Vagina (tissue), 2 donors: ENCODE data around the gene ILF3. TPM values are rescaled to one million over a fixed set of nuclear protein-coding genes. Genes with fewer than 3 reads are reported as not detected.

Source experiments
- DNase-seq, 2 donors: peaks; one replicate each; pipeline ENCODE4 v3.0.0-alpha.2; 2017; ENCODE audit errors: extremely low spot score in 2 of 2
- H3K27ac ChIP-seq: fragments of 200-600 bp; sonication (generic); one replicate; pipeline ENCODE4 v1.5.1; 2019
- H3K27me3 ChIP-seq: fragments of 200-600 bp; sonication (generic); one replicate; pipeline ENCODE4 v1.5.1; 2019
- H3K36me3 ChIP-seq, 2 donors: fragments of 200-600 bp; sonication (generic); one replicate each; pipeline ENCODE4 v1.5.1; 2017 to 2019
- H3K4me1 ChIP-seq: fragments of 200-600 bp; sonication (generic); one replicate; pipeline ENCODE4 v1.5.1; 2019
- H3K4me3 ChIP-seq, 2 donors: fragments of 200-600 bp; sonication (generic); 1 replicate in 1 of 2; 2 replicates in 1 of 2; pipeline ENCODE4 v1.5.1; 2016 to 2019
- H3K9me3 ChIP-seq: fragments of 200-600 bp; sonication (generic); one replicate; pipeline ENCODE4 v1.5.1; 2019
- POLR2A ChIP-seq, 2 donors: fragments of 450-650 bp; IDR thresholded peaks; one replicate each; pipeline ENCODE4 v1.6.1; 2017; ENCODE audit warnings: antibody characterized with exemption in 2 of 2, mild to moderate bottlenecking in 2 of 2, moderate library complexity in 2 of 2
- POLR2AphosphoS5 ChIP-seq, 2 donors: sonication (generic); formaldehyde crosslinking; IDR thresholded peaks; one replicate each; pipeline ENCODE4 v1.9.0; 2017; ENCODE audit warnings: antibody characterized with exemption in 2 of 2, mild to moderate bottlenecking in 2 of 2, low read depth in 1 of 2; ENCODE audit not compliant: insufficient read depth in 1 of 2
- intact Hi-C: fragments of 100-400 bp; cut with DNase I; formaldehyde crosslinking; loops from one replicate; pipeline ENCODE4 v1.15.1; 2023
- total RNA-seq: library from RNA; depleted of rRNA; stranded (reverse); fragments of >200 nt; gene quantifications from one replicate; pipeline ENCODE4 v1.2.3, GENCODE V29; 2016
- TF ChIP-seq, protein P1 (sequence below), 3 experiments: fragments of 450-650 bp in 2 of 3; fragments of 200-600 bp in 1 of 3; sonication (generic) in 1 of 3; IDR thresholded peaks; one replicate each; pipeline ENCODE4 v1.5.1; 2017 to 2019; ENCODE audit warnings: antibody characterized with exemption in 3 of 3, mild to moderate bottlenecking in 2 of 3, moderate library complexity in 2 of 3

Gene ILF3
- total RNA-seq: 125 TPM

DNA sequence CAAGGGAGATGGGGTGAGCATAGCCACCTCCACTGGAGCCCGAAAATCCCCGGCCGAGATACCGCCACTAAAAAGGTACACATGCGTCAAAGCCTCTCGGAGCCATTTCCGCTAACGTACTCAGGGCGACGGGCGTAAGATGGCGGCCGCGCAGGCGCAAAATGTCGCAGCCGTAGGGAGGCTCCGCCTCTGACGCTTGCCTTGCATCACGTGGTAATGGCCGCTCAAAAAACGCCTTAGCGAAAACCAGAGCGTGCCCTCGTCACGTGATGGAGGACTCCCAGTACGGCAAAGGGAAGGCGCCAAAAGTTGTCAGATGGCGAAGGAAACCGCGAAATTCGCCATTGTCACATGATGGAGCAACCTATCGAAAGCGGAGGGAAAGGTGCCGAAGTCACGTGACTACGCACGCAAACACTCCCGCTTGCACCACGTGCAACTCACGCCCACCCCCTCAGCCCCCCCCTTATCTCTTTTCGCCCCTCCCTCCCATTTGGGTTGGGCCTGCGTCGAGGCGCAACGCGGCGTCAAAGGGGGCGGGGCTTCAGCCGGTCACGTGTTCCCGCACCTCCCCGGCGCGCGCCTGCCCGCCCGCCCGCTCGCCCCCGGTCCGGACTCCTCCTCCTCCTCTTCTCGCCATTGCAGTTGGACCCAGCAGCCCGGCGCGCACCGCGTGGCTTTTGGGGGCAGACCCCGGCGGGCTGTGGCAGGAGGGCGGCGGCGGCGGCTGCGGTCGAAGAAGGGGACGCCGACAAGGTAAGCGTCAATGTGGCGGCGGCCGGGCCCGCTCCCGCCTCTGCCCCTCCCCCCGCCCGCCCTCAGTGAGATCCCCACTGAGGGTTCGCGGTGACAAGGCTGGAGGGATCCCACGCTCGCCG is at the start of gene ILF3:
TSS of gene ILF3 (plus strand) at position 615 of the 878 bp plus-strand sequence. CDS start 16,260 bp downstream, outside the sequence.
- H3K4me1 ChIP-seq: peaks cover 54% of the 10 kb centered on the region
- intact Hi-C loops: no loop called here
- peak within 1 kb of the TSS; percentile 67 to 91 for H3K4me3 ChIP-seq
- peak within 1 kb of the TSS; percentile 94 for H3K27ac ChIP-seq
- H3K36me3 ChIP-seq: no peaks in the 10 kb centered on the region
- TF ChIP-seq POLR2AphosphoS5 (IDR thresholded peaks at IDR 0.05; ENCODE audit: insufficient read depth in 1 of 2, low read depth in 1 of 2): peak; percentile 99 to 100
- TF ChIP-seq, protein P1, sequence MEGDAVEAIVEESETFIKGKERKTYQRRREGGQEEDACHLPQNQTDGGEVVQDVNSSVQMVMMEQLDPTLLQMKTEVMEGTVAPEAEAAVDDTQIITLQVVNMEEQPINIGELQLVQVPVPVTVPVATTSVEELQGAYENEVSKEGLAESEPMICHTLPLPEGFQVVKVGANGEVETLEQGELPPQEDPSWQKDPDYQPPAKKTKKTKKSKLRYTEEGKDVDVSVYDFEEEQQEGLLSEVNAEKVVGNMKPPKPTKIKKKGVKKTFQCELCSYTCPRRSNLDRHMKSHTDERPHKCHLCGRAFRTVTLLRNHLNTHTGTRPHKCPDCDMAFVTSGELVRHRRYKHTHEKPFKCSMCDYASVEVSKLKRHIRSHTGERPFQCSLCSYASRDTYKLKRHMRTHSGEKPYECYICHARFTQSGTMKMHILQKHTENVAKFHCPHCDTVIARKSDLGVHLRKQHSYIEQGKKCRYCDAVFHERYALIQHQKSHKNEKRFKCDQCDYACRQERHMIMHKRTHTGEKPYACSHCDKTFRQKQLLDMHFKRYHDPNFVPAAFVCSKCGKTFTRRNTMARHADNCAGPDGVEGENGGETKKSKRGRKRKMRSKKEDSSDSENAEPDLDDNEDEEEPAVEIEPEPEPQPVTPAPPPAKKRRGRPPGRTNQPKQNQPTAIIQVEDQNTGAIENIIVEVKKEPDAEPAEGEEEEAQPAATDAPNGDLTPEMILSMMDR (IDR thresholded peaks at IDR 0.05): no peak
- peak in 1 of 2 donors; percentile 98 for TF ChIP-seq POLR2A (IDR thresholded peaks at IDR 0.05)
- no peaks in the 10 kb centered on the region for H3K27me3 ChIP-seq
- H3K9me3 ChIP-seq: no peaks in the 10 kb centered on the region
- DNase-seq: peak; percentile 99 to 100

DNA sequence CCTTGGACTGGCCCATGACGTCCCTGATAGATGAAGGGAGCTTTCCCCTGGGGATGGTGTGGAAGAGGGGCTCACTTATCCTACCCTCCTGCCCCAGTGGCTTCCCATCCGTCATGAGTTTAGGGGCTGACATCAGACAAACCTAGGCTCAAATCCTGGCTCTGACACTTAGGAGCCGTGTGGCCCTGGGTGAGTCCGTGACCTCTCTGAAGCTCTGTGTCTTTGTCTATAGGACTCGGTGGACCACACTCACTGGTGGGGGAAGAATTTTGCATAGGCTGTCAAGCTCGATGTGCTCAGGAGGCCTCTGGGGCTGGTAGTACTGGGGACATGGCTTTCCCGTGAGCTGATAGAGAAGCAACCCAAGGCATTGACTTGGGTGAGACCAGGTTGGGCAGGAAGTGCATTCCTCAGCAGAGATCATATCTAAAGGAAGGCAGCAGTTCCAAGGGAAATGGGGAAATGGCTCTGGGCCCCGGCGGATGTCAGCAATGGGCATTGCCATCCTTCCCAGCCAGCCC is 49.6 kb upstream of the ILF3 start:
- Histone ChIP-seq H3K36me3 (no peaks in the 10 kb centered on the region), H3K27ac (peak overlapping the region; percentile 91), H3K9me3 (no peaks in the 10 kb centered on the region), H3K27me3 (no peaks in the 10 kb centered on the region), H3K4me3 (peak overlapping the region; percentile 84 to 94), H3K4me1 (peaks cover 32% of the 10 kb centered on the region)
- no peak for DNase-seq
- TF ChIP-seq POLR2A (IDR thresholded peaks at IDR 0.05) (no peak), POLR2AphosphoS5 (IDR thresholded peaks at IDR 0.05; ENCODE audit: insufficient read depth in 1 of 2, low read depth in 1 of 2) (no peak)
- TF ChIP-seq, protein P1 (IDR thresholded peaks at IDR 0.05): no peak
- intact Hi-C loops: no loop called here

DNA sequence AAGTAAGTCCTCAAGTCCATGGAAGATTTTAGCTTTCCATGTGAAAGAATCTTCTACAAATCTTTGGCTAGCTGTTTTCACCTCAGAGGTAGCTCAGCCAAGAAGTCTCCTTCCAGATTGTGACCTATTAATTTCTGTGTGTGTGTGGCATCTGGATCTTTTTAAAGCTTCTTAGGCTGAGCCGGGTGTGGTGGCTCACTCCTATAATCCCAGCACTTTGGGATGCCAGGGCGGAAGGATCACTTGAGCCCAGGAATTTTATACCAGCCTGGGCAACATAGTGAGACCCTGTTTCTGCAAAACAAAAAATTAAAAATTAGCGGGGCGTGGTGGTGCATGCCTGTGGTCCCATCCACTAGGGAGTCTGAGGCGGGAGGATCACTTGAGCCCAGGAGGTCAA is 42.2 kb upstream of the ILF3 start:
- intact Hi-C loops: no loop called here
- Histone ChIP-seq H3K9me3 (no peaks in the 10 kb centered on the region), H3K27me3 (no peaks in the 10 kb centered on the region), H3K4me3 (no peak overlapping the region), H3K4me1 (peaks cover 38% of the 10 kb centered on the region), H3K36me3 (no peaks in the 10 kb centered on the region), H3K27ac (peak overlapping the region; percentile 51)
- DNase-seq: no peak
- TF ChIP-seq, protein P1 (IDR thresholded peaks at IDR 0.05): no peak
- no peak for TF ChIP-seq POLR2A (IDR thresholded peaks at IDR 0.05)
- TF ChIP-seq POLR2AphosphoS5 (IDR thresholded peaks at IDR 0.05; ENCODE audit: insufficient read depth in 1 of 2, low read depth in 1 of 2): no peak

DNA sequence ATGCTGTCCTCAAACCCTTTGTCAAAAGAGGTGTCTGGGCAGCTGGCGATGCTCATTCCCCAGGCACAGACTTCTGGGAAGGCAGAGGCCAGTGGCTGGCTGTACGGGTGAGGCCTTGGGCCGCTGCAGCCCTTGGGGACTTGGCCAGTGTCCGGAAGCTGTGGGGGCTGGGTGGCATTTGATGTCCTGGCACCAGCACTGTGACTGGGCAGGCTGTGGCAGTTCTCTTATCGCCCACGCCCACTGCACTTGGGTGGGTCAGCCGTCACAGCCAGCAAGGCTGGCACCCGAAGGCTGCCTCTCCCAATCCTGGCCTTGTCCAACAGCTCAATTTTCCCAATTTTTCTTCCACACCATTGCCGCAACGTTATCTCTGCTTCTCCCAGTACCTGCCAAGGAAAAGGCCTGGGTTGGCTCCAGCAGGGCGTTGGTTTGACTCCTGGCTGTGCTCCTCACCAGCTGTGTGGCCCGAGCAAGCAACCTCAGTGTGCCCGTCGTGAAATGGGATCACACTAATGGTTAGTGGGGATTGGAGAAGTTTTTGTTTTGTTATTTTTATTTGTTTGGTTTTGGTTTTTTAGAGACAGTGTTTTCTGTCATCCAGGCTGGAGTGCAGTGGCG is 41.5 kb upstream of the ILF3 start:
- no peaks in the 10 kb centered on the region for H3K27me3 ChIP-seq
- H3K4me3 ChIP-seq: no peak overlapping the region
- no peak for DNase-seq
- H3K9me3 ChIP-seq: no peaks in the 10 kb centered on the region
- TF ChIP-seq, protein P1 (IDR thresholded peaks at IDR 0.05): no peak
- TF ChIP-seq POLR2AphosphoS5 (IDR thresholded peaks at IDR 0.05; ENCODE audit: insufficient read depth in 1 of 2, low read depth in 1 of 2) (no peak), POLR2A (IDR thresholded peaks at IDR 0.05) (no peak)
- H3K4me1 ChIP-seq: peaks cover 45% of the 10 kb centered on the region
- H3K27ac ChIP-seq: peak overlapping the region; percentile 51
- no peaks in the 10 kb centered on the region for H3K36me3 ChIP-seq
- intact Hi-C loops: no loop called here
